GM10266 (cell line): ENCODE measurements around the gene MORN4.

Experiments used
- DNase-seq: peaks from one replicate; pipeline ENCODE4 v3.0.0; 2012; ENCODE audit errors: extremely low spot score
- TF ChIP-seq, protein P1 (sequence below): IDR thresholded peaks from 2 replicates; pipeline ENCODE4 v1.5.1; 2012; ENCODE audit warnings: mild to moderate bottlenecking, low read depth; ENCODE audit not compliant: control insufficient read depth, insufficient read depth; ENCODE audit errors: missing control alignments

Gene MORN4

DNA sequence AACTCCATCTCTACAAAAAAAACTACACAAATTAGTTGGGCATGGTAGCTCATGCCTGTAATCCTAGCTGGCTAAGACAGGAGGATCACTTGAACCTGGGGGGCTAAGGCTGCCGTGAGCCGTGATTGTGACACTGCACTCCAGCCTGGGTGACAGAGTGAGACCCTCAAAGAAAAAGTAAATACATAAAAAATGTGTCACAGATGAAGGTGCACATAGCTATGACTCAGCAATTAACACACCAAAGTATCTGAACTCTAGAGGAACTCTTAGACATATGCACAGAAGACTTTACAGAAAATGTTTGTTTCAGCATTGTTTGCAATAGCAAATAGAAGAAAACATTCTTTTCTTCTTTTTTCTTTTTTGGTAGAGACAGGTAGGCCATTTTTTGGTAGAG, 35.5 kb downstream of the MORN4 start:
- no peak for DNase-seq
- TF ChIP-seq, protein P1, sequence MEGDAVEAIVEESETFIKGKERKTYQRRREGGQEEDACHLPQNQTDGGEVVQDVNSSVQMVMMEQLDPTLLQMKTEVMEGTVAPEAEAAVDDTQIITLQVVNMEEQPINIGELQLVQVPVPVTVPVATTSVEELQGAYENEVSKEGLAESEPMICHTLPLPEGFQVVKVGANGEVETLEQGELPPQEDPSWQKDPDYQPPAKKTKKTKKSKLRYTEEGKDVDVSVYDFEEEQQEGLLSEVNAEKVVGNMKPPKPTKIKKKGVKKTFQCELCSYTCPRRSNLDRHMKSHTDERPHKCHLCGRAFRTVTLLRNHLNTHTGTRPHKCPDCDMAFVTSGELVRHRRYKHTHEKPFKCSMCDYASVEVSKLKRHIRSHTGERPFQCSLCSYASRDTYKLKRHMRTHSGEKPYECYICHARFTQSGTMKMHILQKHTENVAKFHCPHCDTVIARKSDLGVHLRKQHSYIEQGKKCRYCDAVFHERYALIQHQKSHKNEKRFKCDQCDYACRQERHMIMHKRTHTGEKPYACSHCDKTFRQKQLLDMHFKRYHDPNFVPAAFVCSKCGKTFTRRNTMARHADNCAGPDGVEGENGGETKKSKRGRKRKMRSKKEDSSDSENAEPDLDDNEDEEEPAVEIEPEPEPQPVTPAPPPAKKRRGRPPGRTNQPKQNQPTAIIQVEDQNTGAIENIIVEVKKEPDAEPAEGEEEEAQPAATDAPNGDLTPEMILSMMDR = no peak

DNA sequence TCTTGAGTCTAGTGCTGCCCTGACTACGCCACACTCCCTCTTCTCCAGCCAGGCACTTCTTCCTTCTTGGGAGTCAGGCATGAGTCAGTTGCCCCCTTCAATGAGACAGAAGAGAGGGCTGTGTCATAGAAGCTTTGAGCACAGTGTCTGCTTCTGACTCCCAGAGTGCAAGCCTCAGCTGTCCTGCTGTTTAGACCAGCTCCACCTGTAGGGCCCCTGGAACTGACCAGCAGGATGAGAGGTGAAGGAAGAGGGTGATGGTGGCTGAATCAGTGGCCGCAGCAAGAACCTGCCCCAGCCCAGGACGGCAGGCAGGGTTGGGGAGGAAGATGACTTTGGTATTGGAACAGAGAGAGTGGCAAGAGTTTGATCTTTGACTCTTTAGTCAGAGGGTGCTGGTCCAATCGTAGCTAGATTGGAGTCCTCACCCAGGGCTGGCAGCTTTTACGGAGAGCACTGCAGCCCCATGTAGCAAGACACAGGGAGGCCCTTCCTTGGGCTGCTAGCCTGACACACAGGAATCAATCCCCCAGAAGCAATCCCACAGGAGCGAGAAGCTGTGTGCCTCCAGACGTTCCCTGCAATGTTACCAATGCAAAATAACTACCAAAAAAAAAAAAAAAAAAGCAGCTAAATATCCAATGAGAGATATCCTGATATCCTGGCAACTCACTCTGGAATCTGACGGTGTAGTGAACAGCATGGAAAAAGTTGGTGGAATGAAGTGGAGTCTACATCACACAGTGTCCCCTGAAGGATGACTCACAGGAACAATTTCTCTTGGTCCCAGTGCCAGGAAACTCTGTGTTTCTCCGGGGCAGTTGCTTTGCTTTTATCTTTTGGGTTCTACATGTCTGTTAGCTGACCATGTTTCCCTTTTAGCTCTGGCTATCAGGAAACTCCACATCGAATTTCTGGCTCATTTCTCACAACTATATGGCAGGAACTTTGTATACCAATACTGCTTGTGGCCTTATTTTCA, 36.9 kb downstream of the MORN4 start:
- no peak for DNase-seq
- TF ChIP-seq, protein P1 = no peak

DNA sequence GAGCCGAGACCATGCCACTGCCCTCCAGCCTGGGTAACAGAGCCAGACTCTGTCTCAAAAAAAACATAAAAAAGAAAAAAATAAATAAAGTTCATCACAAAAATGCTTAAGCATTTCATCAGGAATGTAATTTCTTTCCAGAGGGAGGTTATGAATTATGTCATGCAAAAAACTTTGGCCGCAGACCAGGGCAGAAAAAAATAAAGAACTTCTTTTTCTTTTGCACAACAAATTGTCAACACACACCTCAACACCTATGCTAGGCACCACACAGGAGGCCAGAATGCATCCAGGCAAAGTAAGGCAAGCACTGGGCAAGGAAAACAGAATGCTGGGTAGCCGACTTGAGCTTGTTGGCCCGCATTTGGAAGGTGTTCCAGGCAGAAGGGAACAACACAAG, 39.9 kb downstream of the MORN4 start:
- no peak for DNase-seq
- TF ChIP-seq, protein P1 = no peak

DNA sequence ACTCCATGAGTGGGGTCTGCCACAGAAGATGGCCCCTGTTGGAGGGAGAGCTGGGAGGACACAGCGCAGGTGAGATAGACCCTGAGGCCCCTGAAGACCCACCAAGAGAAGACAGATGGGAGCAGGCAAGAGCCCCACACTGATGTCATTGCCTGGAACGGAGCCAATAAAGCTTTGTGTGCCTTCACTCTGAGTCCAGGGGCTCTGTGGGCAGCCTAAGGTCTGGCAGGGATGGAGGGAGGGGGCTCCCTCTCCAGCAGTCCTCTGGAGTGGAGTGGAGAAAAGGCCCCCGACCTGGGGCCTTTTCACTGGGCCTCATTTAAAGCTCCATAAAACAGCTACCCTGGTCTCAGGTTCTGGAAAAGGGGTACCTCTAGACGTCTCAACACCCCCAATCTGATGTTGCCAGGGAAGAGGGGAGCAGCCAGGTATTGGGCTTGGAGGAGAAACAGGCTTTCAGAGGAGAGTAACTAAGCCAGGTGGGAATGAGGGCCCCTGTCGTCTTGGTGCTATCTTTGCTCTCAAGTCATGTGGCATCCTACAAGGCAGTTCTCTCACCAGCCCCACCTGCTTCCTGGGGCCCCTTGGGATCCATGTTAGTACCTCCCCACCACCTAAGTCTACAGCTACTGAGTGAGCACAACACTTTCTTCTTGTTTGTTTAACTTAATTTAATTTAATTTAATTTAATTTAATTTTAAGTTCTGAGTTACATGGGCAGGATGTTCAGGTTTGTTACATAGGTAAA, 42.4 kb downstream of the MORN4 start:
- TF ChIP-seq, protein P1 = no peak
- DNase-seq = no peak

DNA sequence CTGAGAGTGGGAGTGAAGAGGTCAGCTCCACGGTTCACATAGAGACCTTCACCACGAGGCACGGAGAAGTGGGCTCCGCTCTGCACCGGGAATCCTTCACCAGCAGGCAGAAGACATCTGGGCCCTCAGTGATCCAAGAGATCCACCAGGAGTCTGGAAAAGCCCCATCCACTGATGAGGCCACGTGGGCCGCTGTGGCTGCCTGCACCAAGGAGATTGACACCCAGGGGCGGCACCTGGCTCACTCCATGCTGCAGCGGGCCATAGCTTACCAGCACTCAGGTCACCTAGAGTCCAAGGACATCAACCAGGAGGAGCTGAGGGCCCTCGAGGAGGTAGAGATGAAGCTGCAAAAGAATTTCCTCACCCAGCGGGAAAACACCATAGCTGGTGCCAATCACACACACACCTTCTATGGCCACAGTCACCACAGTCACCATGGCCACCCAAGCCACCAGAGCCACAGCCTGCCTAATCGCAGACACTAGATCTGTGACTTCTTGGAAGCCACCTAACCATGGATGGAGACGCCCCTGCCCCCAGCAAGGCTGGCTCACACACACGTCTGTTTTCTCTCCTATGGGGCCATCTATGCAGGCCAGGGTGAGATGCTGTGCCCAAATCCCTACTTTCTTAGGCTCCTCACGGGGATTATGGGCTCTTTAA, 43.1 kb downstream of the MORN4 start:
- TF ChIP-seq, protein P1 = no peak
- DNase-seq = no peak

DNA sequence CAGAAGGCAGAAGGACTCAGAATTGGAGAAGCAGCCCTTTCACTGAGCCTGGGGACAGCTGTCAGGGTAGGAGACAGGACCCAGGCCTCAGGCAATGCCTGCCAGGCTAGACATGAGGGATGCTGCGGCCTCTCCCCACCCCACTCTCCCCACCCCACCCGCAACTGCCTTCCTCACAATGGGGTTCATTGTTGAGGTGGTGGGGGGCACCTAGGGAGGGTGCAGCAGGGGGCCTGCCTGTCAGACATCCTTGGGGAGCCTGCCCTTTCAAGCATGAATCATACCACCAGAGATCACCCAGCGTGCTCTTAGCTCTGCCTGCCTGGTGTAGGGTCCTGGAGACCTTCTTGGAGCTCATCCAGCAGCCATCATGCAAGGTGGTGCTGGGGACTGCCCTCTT, 43.8 kb downstream of the MORN4 start, which contains the start of gene C10orf62:
Gene C10orf62, plus strand, starts transcription at position 243 of the 400 bp plus-strand sequence. CDS start 177 bp downstream, outside the sequence.
- TF ChIP-seq, protein P1 = no peak
- no peak for DNase-seq
